T1000 (cell line): ENCODE data around the gene ANKRD36.
"Not testable (repeated sequence)": the region's sequence is repeated elsewhere in the genome, so short reads cannot be mapped to it uniquely, and the experiment has no call there.

Experiments used
- DNase-seq: peaks from one replicate; lab custom pipeline; 2025; ENCODE audit warnings: mixed read lengths; lab: John Stamatoyannopoulos, UW

ANKRD36 gene

DNA sequence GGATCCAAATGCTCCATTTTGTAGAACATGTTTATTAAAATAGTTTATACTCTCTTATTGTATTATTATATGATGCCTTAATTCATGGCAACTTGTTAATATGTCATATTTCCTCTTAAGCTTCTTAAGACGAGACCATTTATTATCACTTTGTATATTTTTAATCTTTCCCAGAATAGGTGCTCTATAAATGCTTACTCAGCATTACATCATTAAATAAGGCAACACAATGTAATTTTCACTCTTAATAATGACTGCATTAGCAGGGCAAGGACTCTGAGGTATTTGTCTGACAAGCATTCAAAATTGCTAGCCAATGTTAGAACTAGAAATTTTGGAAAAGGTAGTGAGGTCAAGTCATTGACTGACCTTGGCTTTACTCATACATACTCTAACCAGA is 180.7 kb downstream of the ANKRD36 start:
- not testable (repeated sequence) for DNase-seq
